Endothelial cell of umbilical vein (primary cell): Measurements from ENCODE around the gene MIB2. TPM values are rescaled to one million over a fixed set of nuclear protein-coding genes. Genes with fewer than 3 reads are reported as not detected.

Source experiments
- BruUV-seq: library from RNA; stranded (reverse); fragments of 400-500 nt; replicated peaks from 2 replicates; lab custom pipeline; 2021; lab: Mats Ljungman, UMichigan
- CTCF ChIA-PET: fragments of 300-600, 350-600 bp; sonication (Branson Sonifier 250); formaldehyde crosslinking; loops from one replicate; lab custom pipeline; 2021; ENCODE audit warnings: antibody characterized with exemption, inconsistent platforms; lab: Charles Lee
- POLR2A ChIA-PET: fragments of 300-600, 350-600 bp; sonication (Branson Sonifier 250); formaldehyde crosslinking; loops from one replicate; lab custom pipeline; 2021; ENCODE audit warnings: antibody characterized with exemption, inconsistent platforms; lab: Charles Lee
- DNase-seq: peaks from one replicate; pipeline ENCODE4 v3.0.0-alpha.2; 2011; ENCODE audit warnings: low read depth, low spot score
- FAIRE-seq: peaks from 2 replicates; lab custom pipeline; 2011; peaks lifted over from hg19 to GRCh38; lab: Jason Lieb, UNC
- H2AFZ ChIP-seq: 2 replicates; pipeline ENCODE4 v1.6.0; 2012; ENCODE audit warnings: low read depth, low read length, control low read depth, inconsistent platforms
- H3K27ac ChIP-seq: 2 replicates; pipeline ENCODE4 v1.5.1; 2011; ENCODE audit warnings: low read depth, mild to moderate bottlenecking, control low read depth, low read length, moderate library complexity; ENCODE audit not compliant: insufficient read depth
- H3K27me3 ChIP-seq, 2 experiments: 2 replicates each; pipeline versions ENCODE4 v1.6.0 to v1.6.1; 2011; ENCODE audit warnings: low read length in 2 of 2, mixed read lengths in 1 of 2; ENCODE audit not compliant: control insufficient read depth in 2 of 2, insufficient read depth in 2 of 2
- H3K36me3 ChIP-seq, 2 experiments: 2 replicates in 1 of 2; 3 replicates in 1 of 2; pipeline ENCODE4 v1.5.1; 2011; ENCODE audit warnings: low read length in 2 of 2, mild to moderate bottlenecking in 1 of 2, moderate library complexity in 1 of 2; ENCODE audit not compliant: control insufficient read depth in 2 of 2, insufficient read depth in 2 of 2; ENCODE audit errors: extremely low read depth in 1 of 2
- H3K4me1 ChIP-seq: 3 replicates; pipeline ENCODE4 v1.5.1; 2011; ENCODE audit warnings: mild to moderate bottlenecking, low read length; ENCODE audit not compliant: control insufficient read depth, insufficient read depth; ENCODE audit errors: extremely low read depth
- H3K4me2 ChIP-seq: 2 replicates; pipeline ENCODE4 v1.6.1; 2011; ENCODE audit warnings: low read length, control low read depth, mixed read lengths; ENCODE audit not compliant: insufficient read depth
- H3K4me3 ChIP-seq, 3 experiments: fragments of 200-600 bp in 1 of 3; sonication (generic), shearing (Covaris generic) in 1 of 3; replicated peaks in 1 of 3; 2 replicates each; pipeline ENCODE4 v1.5.1; 2011 to 2016; ENCODE audit warnings: control low read depth in 3 of 3, low read length in 3 of 3, mild to moderate bottlenecking in 2 of 3, inconsistent platforms in 1 of 3, low read depth in 1 of 3, moderate library complexity in 1 of 3; ENCODE audit not compliant: insufficient read depth in 1 of 3
- H3K79me2 ChIP-seq: 2 replicates; pipeline ENCODE4 v1.6.0; 2012; ENCODE audit warnings: low read length, inconsistent platforms; ENCODE audit not compliant: control insufficient read depth, insufficient read depth
- H3K9ac ChIP-seq: replicated peaks from 2 replicates; pipeline ENCODE3; 2011; ENCODE audit warnings: low read length, control low read depth; ENCODE audit not compliant: insufficient read depth; ENCODE audit errors: extremely low read depth
- H3K9me1 ChIP-seq: replicated peaks from 3 replicates; pipeline ENCODE4 v1.6.0; 2011; ENCODE audit warnings: mild to moderate bottlenecking, low read length; ENCODE audit not compliant: control insufficient read depth, insufficient read depth; ENCODE audit errors: extremely low read depth
- H3K9me3 ChIP-seq: replicated peaks from 2 replicates; pipeline ENCODE4 v1.5.1; 2012; ENCODE audit warnings: low read length, inconsistent platforms; ENCODE audit not compliant: control insufficient read depth, insufficient read depth
- H4K20me1 ChIP-seq: replicated peaks from 2 replicates; pipeline ENCODE3; 2011; ENCODE audit warnings: mild to moderate bottlenecking, low read length; ENCODE audit not compliant: control insufficient read depth, insufficient read depth; ENCODE audit errors: extremely low read depth
- EZH2 ChIP-seq: IDR thresholded peaks from 2 replicates; pipeline ENCODE4 v1.6.1; 2012; ENCODE audit warnings: borderline replicate concordance, low read depth, mild to moderate bottlenecking, moderate library complexity, low read length, inconsistent platforms; ENCODE audit not compliant: severe bottlenecking
- FOS ChIP-seq: IDR thresholded peaks from 2 replicates; pipeline ENCODE4 v1.6.1; 2011; ENCODE audit warnings: mild to moderate bottlenecking, low read length, moderate library complexity, borderline replicate concordance; ENCODE audit not compliant: insufficient read depth
- JUN ChIP-seq: IDR thresholded peaks from 2 replicates; pipeline ENCODE4 v1.6.1; 2011; ENCODE audit warnings: borderline replicate concordance, low read depth; ENCODE audit not compliant: insufficient read length, insufficient read depth
- POLR2A ChIP-seq: IDR thresholded peaks from 2 replicates; pipeline ENCODE4 v1.6.1; 2012; ENCODE audit warnings: low read depth, mild to moderate bottlenecking, control low read depth, low read length
- dilution Hi-C: fragments of 300-500 bp; cut with MboI; formaldehyde crosslinking; loops from one replicate; pipeline ENCODE4 v1.15.0; 2019; ENCODE audit warnings: low sequenced_read_pairs; ENCODE audit not compliant: extremely low pct_ligation_motif_present
- intact Hi-C: fragments of 100-400 bp; cut with micrococcal nuclease; formaldehyde crosslinking; loops from one replicate; pipeline ENCODE4 v1.10.0; 2022
- polyA plus RNA-seq, 4 experiments: library from polyadenylated mRNA; depleted of rRNA in 3 of 4; stranded (reverse) in 3 of 4; unstranded in 1 of 4; fragments of >200 nt; gene quantifications; 2 replicates each; pipeline versions ENCODE4 v1.2.1 to v1.2.3, GENCODE V29; 2011 to 2012; ENCODE audit warnings: missing spikeins in 1 of 4
- total RNA-seq: library from RNA; stranded (reverse); gene quantifications from 2 replicates; pipeline ENCODE4 v1.2.3, GENCODE V29; 2021

Gene MIB2
- total and polyA plus RNA-seq, 2 donors (not counting 3 experiments of a cell fraction or from before 2014, with no cell fraction given) = 25.9 to 45.0 TPM

DNA sequence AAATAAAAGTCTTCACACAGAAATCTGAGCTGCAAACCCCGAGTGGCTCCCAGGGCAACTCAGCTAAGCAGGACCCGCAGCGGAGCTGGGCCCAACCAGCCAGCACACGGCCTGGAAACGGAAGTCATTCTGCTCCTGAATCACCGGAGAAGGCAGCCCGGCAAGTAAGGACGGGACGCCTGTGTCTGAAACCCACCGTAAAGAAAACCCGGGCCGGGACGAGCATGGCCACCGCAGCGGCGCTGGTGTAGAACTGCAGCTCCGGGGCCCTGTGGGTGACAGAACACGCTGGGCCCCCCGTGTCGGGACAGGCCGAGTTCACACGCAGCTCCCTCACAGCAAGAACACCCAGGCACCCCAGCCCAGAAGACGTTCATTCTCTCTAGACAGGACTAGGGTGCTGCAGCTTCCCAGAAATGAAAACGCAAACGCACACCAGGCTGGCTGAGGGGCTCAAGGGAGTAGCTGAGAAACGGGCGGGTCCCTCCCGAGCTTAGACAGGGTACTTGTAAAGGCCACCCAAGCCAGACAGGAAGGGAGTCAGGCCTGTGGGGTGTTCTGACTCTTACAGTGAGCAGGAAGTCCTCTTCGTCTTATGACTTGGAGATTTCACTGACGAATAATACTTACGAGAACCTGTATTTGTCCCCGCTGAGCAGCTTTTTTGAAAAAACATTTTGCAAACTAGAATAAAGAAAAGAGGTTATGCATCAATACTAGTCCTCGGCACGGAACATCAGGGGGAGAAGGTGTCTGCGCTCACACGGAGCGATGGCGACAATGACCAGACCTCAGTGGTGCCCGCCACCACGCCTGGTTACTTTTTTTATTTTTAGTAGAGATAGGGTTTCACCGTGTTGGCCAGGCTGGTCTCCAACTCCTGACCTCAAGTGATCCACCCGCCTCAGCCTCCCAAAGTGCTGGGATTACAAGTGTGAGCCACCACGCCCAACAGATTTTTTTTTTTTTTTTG is 54.5 kb downstream of the MIB2 start:
- dilution Hi-C loops (no loop called here), intact Hi-C loops (no loop called here)
- Histone ChIP-seq H4K20me1 (no peaks in the 10 kb centered on the region), H3K9me3 (no peaks in the 10 kb centered on the region), H3K4me1 (no peaks in the 10 kb centered on the region), H3K36me3 (peaks cover 0 to 35% of the 10 kb centered on the region in 2 experiments), H3K27ac (no peak overlapping the region), H2AFZ (no peak overlapping the region), H3K27me3 (no peaks in the 10 kb centered on the region), H3K9me1 (no peaks in the 10 kb centered on the region), H3K4me2 (no peak overlapping the region), H3K9ac (no peak overlapping the region), H3K4me3 (no peak overlapping the region), H3K79me2 (no peaks in the 10 kb centered on the region)
- no peak for DNase-seq
- BruUV-seq = no TSS peak
- ChIA-PET POLR2A (no interaction called here), CTCF (no interaction called here)
- no peak for TF ChIP-seq FOS
- no peak for FAIRE-seq

DNA sequence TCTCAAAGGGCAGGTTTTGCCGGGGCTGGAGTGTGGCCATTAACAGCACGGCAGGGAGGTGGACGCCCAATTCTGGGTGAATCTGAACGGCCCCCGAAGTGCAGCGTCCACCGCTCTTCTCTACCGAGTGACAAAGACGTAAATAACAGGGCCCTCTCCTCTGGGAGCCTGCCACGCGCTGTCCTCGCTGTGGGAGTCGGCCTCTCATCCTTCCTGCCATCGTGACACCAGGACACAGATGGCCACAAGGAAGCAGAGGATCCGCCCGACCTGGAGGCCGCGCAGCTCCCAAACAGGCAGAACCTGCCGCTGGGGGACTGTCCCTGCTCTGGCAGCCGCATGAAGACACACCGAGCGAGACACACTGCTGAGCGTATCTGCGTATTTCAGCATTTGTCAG is 55.6 kb downstream of the MIB2 start:
- ChIA-PET POLR2A (no interaction called here), CTCF (no interaction called here)
- Histone ChIP-seq H2AFZ (no peak overlapping the region), H3K4me2 (no peak overlapping the region), H4K20me1 (no peaks in the 10 kb centered on the region), H3K4me3 (no peak overlapping the region), H3K79me2 (no peaks in the 10 kb centered on the region), H3K9me3 (no peaks in the 10 kb centered on the region), H3K9me1 (no peaks in the 10 kb centered on the region), H3K9ac (no peak overlapping the region), H3K27ac (no peak overlapping the region), H3K27me3 (no peaks in the 10 kb centered on the region), H3K36me3 (peaks cover 0 to 27% of the 10 kb centered on the region in 2 experiments), H3K4me1 (no peaks in the 10 kb centered on the region)
- intact Hi-C loops (no loop called here), dilution Hi-C loops (no loop called here)
- TF ChIP-seq JUN = no peak
- TF ChIP-seq POLR2A = no peak
- no peak for TF ChIP-seq EZH2
- DNase-seq (no peak), FAIRE-seq (no peak)
- no TSS peak for BruUV-seq
